ENCODE results near the gene SLC24A4.

Gene SLC24A4

DNA sequence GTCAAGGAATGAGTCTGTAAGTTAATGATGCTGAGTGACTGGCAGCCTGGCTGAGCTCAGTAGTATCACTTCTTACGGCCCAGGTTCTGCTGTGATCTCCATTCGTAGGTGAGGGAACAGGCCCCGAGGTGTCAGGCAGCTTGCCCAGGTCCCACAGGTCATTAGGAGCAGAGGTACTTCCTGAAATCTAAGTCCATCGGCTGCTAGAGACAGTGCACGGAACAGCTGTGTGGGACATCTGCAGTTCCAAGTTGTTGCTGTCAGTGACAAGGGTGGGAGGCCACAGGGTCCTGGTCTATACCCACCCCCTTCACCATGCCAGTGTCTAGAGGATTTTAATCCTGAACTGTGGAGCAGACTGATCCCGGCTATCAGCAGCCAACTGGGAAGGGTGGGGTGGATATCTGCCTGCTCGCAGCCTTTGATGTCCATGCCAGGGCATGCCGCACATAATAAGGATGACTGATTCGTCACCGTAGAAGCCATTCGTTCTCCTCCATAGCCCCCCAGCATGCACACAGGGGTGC lies 108.3 kb downstream of the SLC24A4 start:
- TF ChIP-seq, protein P1, sequence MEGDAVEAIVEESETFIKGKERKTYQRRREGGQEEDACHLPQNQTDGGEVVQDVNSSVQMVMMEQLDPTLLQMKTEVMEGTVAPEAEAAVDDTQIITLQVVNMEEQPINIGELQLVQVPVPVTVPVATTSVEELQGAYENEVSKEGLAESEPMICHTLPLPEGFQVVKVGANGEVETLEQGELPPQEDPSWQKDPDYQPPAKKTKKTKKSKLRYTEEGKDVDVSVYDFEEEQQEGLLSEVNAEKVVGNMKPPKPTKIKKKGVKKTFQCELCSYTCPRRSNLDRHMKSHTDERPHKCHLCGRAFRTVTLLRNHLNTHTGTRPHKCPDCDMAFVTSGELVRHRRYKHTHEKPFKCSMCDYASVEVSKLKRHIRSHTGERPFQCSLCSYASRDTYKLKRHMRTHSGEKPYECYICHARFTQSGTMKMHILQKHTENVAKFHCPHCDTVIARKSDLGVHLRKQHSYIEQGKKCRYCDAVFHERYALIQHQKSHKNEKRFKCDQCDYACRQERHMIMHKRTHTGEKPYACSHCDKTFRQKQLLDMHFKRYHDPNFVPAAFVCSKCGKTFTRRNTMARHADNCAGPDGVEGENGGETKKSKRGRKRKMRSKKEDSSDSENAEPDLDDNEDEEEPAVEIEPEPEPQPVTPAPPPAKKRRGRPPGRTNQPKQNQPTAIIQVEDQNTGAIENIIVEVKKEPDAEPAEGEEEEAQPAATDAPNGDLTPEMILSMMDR (IDR thresholded peaks at IDR 0.05; ENCODE audit: low read depth, low read length, poor library complexity, severe bottlenecking), result no peak
- TF ChIP-seq EZH2phosphoT487 (IDR thresholded peaks at IDR 0.05; ENCODE audit: borderline replicate concordance, low read length), result no peak
- H3K4me2 ChIP-seq (ENCODE audit: low read length), result no peak overlapping the region
- no peaks in the 10 kb centered on the region for H3K9me2 ChIP-seq (replicated peaks; ENCODE audit: control insufficient read depth, low read length)

DNA sequence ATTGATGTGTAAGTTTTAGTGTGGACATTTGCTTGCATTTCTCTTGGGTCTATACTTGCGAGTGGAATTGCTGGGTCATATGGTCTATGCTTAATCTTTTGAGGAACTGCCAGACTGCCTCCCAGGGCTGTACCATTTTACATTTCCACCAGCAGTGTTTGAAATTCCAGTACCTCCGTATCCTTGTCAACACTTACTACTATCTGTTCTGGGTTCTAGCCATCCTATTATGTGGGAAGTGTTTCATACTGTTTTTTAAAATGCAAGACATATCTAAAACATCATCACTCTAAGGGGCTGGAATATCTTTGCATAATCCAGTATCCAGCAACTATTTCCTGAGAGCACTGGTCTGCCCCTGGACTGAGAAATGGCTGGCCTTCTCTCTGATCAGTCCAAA lies 110.4 kb downstream of the SLC24A4 start:
- no peaks in the 10 kb centered on the region for H3K4me1 ChIP-seq (ENCODE audit: control insufficient read depth, low read length)

More for the DNA sequence above, 108.3 kb downstream of the SLC24A4 start:
- Histone ChIP-seq H3K36me3 (ENCODE audit: control insufficient read depth, low read length) (no peaks in the 10 kb centered on the region), H3K4me3 (ENCODE audit: low read length) (no peak overlapping the region), H3F3A (ENCODE audit: control insufficient read depth, insufficient read depth) (no peaks in the 10 kb centered on the region), H3K9me3 (ENCODE audit: control insufficient read depth, insufficient read depth, low read length) (no peaks in the 10 kb centered on the region), H3K79me2 (ENCODE audit: control insufficient read depth, low read length) (no peaks in the 10 kb centered on the region), H3K27me3 (ENCODE audit: control insufficient read depth, low read length) (no peaks in the 10 kb centered on the region), H4K20me1 (ENCODE audit: control insufficient read depth, insufficient read depth, low read depth, low read length) (no peaks in the 10 kb centered on the region), H3K27ac (ENCODE audit: low read depth, low read length) (no peak overlapping the region), H3K4me1 (ENCODE audit: control insufficient read depth, low read length) (no peaks in the 10 kb centered on the region)

DNA sequence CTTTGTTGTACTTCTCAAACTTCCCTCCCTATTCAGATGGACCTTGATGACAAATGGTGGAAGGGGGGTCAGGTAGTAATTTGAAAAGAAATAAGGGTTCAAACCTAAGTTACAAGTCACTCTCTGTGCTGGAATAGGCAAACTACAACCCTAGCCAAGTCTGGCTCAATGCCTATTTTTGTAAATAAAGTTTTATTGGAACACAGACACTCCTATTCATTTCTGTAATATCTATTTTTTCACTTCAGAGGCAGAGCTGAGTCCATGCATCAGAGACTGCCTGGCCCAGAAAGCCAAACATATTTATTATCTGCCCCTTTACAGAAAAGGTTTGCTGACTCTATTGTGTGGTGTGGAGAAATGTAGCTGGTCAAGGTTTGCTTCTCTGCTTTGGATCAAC lies 112.2 kb downstream of the SLC24A4 start:
- TF ChIP-seq, protein P1 (IDR thresholded peaks at IDR 0.05; ENCODE audit: low read depth, low read length, poor library complexity, severe bottlenecking), result no peak
- no peak for TF ChIP-seq EZH2phosphoT487 (IDR thresholded peaks at IDR 0.05; ENCODE audit: borderline replicate concordance, low read length)
- Histone ChIP-seq H3K36me3 (ENCODE audit: control insufficient read depth, low read length) (no peaks in the 10 kb centered on the region), H3K4me3 (ENCODE audit: low read length) (no peak overlapping the region), H3K9me2 (replicated peaks; ENCODE audit: control insufficient read depth, low read length) (no peaks in the 10 kb centered on the region), H3F3A (ENCODE audit: control insufficient read depth, insufficient read depth) (no peaks in the 10 kb centered on the region), H3K4me1 (ENCODE audit: control insufficient read depth, low read length) (no peaks in the 10 kb centered on the region), H3K27ac (ENCODE audit: low read depth, low read length) (no peak overlapping the region), H3K27me3 (ENCODE audit: control insufficient read depth, low read length) (no peaks in the 10 kb centered on the region), H4K20me1 (ENCODE audit: control insufficient read depth, insufficient read depth, low read depth, low read length) (no peaks in the 10 kb centered on the region), H3K4me2 (ENCODE audit: low read length) (no peak overlapping the region), H3K79me2 (ENCODE audit: control insufficient read depth, low read length) (no peaks in the 10 kb centered on the region), H3K9me3 (ENCODE audit: control insufficient read depth, insufficient read depth, low read length) (no peaks in the 10 kb centered on the region)

More for the DNA sequence above, 110.4 kb downstream of the SLC24A4 start:
- Histone ChIP-seq H3K9me2 (replicated peaks; ENCODE audit: control insufficient read depth, low read length) (no peaks in the 10 kb centered on the region), H4K20me1 (ENCODE audit: control insufficient read depth, insufficient read depth, low read depth, low read length) (no peaks in the 10 kb centered on the region), H3K4me3 (ENCODE audit: low read length) (no peak overlapping the region), H3K27me3 (ENCODE audit: control insufficient read depth, low read length) (no peaks in the 10 kb centered on the region), H3K9me3 (ENCODE audit: control insufficient read depth, insufficient read depth, low read length) (no peaks in the 10 kb centered on the region), H3K27ac (ENCODE audit: low read depth, low read length) (no peak overlapping the region), H3K36me3 (ENCODE audit: control insufficient read depth, low read length) (no peaks in the 10 kb centered on the region), H3K79me2 (ENCODE audit: control insufficient read depth, low read length) (no peaks in the 10 kb centered on the region), H3K4me2 (ENCODE audit: low read length) (no peak overlapping the region), H3F3A (ENCODE audit: control insufficient read depth, insufficient read depth) (no peaks in the 10 kb centered on the region)
- TF ChIP-seq, protein P1 (IDR thresholded peaks at IDR 0.05; ENCODE audit: low read depth, low read length, poor library complexity, severe bottlenecking), result no peak
- no peak for TF ChIP-seq EZH2phosphoT487 (IDR thresholded peaks at IDR 0.05; ENCODE audit: borderline replicate concordance, low read length)
